HEK293 (cell line): Measurements from ENCODE around the gene IGLL1.

Experiments used
- CTCF ChIA-PET: fragments of 350-600 bp; formaldehyde crosslinking; extraction: SDS; loops from one replicate; lab custom pipeline; 2021; ENCODE audit warnings: antibody characterized with exemption; lab: Yijun Ruan, JAX
- POLR2A ChIA-PET: fragments of 300-600 bp; formaldehyde crosslinking; extraction: SDS; loops from one replicate; lab custom pipeline; 2020; ENCODE audit warnings: antibody characterized with exemption, inconsistent platforms; lab: Yijun Ruan, JAX
- H3K27ac ChIP-seq: fragments of 200-500 bp; sonication (Bioruptor generic); 2 replicates; pipeline ENCODE4 v1.5.1; 2014; ENCODE audit warnings: low read depth, low read length, control low read depth, inconsistent platforms; ENCODE audit errors: extremely low read depth
- H3K36me3 ChIP-seq, 2 experiments: fragments of 200-500 bp in 1 of 2; sonication (Bioruptor generic) in 1 of 2; 1 replicate in 1 of 2; 2 replicates in 1 of 2; pipeline ENCODE4 v1.5.1; 2014 to 2017; ENCODE audit warnings: inconsistent platforms in 2 of 2, low read length in 2 of 2; ENCODE audit not compliant: control insufficient read depth in 2 of 2, insufficient read depth in 1 of 2
- H3K4me1 ChIP-seq: fragments of 200-500 bp; sonication (Bioruptor generic); 2 replicates; pipeline ENCODE4 v1.5.1; 2014; ENCODE audit warnings: mild to moderate bottlenecking, low read length, inconsistent platforms; ENCODE audit not compliant: control insufficient read depth, insufficient read depth
- H3K4me3 ChIP-seq: 2 replicates; pipeline ENCODE4 v1.5.1; 2011; ENCODE audit warnings: low read depth, mild to moderate bottlenecking, control low read depth, low read length, moderate library complexity
- H3K9me3 ChIP-seq: fragments of 200-500 bp; sonication (Bioruptor generic); 2 replicates; pipeline ENCODE4 v1.5.1; 2014; ENCODE audit warnings: low read depth, low read length, inconsistent platforms; ENCODE audit not compliant: control insufficient read depth, insufficient read depth
- GLIS2 ChIP-seq: fragments of 450-650 bp; formaldehyde crosslinking; IDR thresholded peaks from 2 replicates; pipeline ENCODE4 v1.5.1; 2016; ENCODE audit warnings: missing biosample characterization, missing genetic modification characterization
- KLF9 ChIP-seq: fragments of 450-650 bp; formaldehyde crosslinking; IDR thresholded peaks from 2 replicates; pipeline ENCODE4 v1.5.1; 2016; ENCODE audit warnings: missing biosample characterization, missing genetic modification characterization, low read depth
- PRDM2 ChIP-seq: fragments of 450-650 bp; formaldehyde crosslinking; IDR thresholded peaks from 2 replicates; pipeline ENCODE4 v1.5.1; 2016; ENCODE audit warnings: missing biosample characterization, missing genetic modification characterization, borderline replicate concordance
- ZBTB11 ChIP-seq: fragments of 450-650 bp; formaldehyde crosslinking; conservative IDR thresholded peaks from 2 replicates; pipeline ENCODE4 v1.5.1; 2016; ENCODE audit warnings: low read depth, missing biosample characterization, missing genetic modification characterization
- ZBTB20 ChIP-seq: fragments of 450-650 bp; formaldehyde crosslinking; IDR thresholded peaks from 2 replicates; pipeline ENCODE4 v1.5.1; 2016; ENCODE audit warnings: missing biosample characterization, missing genetic modification characterization
- ZNF174 ChIP-seq: fragments of 450-650 bp; formaldehyde crosslinking; IDR thresholded peaks from 2 replicates; pipeline ENCODE4 v1.5.0; 2017; ENCODE audit warnings: missing biosample characterization, mild to moderate bottlenecking, missing genetic modification characterization
- ZNF239 ChIP-seq: fragments of 450-650 bp; formaldehyde crosslinking; IDR thresholded peaks from 2 replicates; pipeline ENCODE4 v1.5.1; 2016; ENCODE audit warnings: missing biosample characterization, missing genetic modification characterization
- ZNF274 ChIP-seq, 2 experiments: fragments of 200-500 bp in 1 of 2; fragments of 450-650 bp in 1 of 2; sonication (Bioruptor generic) in 1 of 2; formaldehyde crosslinking in 1 of 2; IDR thresholded peaks; 2 replicates each; pipeline versions ENCODE4 v1.5.1 to v1.6.1; 2014 to 2016; ENCODE audit warnings: borderline replicate concordance in 1 of 2, inconsistent platforms in 1 of 2, low read length in 1 of 2, missing biosample characterization in 1 of 2, missing genetic modification characterization in 1 of 2
- ZNF302 ChIP-seq: fragments of 450-650 bp; formaldehyde crosslinking; IDR thresholded peaks from 2 replicates; pipeline ENCODE4 v1.5.1; 2016; ENCODE audit warnings: missing biosample characterization, missing genetic modification characterization, low read depth
- ZNF37A ChIP-seq: fragments of 450-650 bp; IDR thresholded peaks from 2 replicates; pipeline ENCODE4 v1.5.1; 2018; ENCODE audit warnings: missing biosample characterization, missing genetic modification characterization
- ZNF449 ChIP-seq: fragments of 450-650 bp; formaldehyde crosslinking; IDR thresholded peaks from 2 replicates; pipeline ENCODE4 v1.5.1; 2017; ENCODE audit warnings: missing biosample characterization, mild to moderate bottlenecking, missing genetic modification characterization, moderate library complexity
- ZNF530 ChIP-seq: fragments of 450-650 bp; formaldehyde crosslinking; IDR thresholded peaks from 2 replicates; pipeline ENCODE4 v1.5.1; 2016; ENCODE audit warnings: low read depth, missing biosample characterization, missing genetic modification characterization
- ZNF621 ChIP-seq: fragments of 450-650 bp; formaldehyde crosslinking; IDR thresholded peaks from 2 replicates; pipeline ENCODE4 v1.5.1; 2017; ENCODE audit warnings: missing biosample characterization, missing genetic modification characterization
- ZNF645 ChIP-seq: fragments of 450-650 bp; formaldehyde crosslinking; IDR thresholded peaks from 2 replicates; pipeline ENCODE4; 2016; ENCODE audit warnings: missing biosample characterization, missing genetic modification characterization
- ZNF704 ChIP-seq: fragments of 450-650 bp; formaldehyde crosslinking; IDR thresholded peaks from 2 replicates; pipeline ENCODE4 v1.5.1; 2016; ENCODE audit warnings: missing biosample characterization, missing genetic modification characterization
- ZNF707 ChIP-seq: fragments of 450-650 bp; formaldehyde crosslinking; IDR thresholded peaks from 2 replicates; pipeline ENCODE4 v1.5.1; 2016; ENCODE audit warnings: missing biosample characterization, missing genetic modification characterization
- ZSCAN23 ChIP-seq: fragments of 450-650 bp; formaldehyde crosslinking; IDR thresholded peaks from 2 replicates; pipeline ENCODE4 v1.5.1; 2016; ENCODE audit warnings: missing biosample characterization, missing genetic modification characterization
- ZSCAN30 ChIP-seq: fragments of 450-650 bp; IDR thresholded peaks from 2 replicates; pipeline ENCODE4 v1.5.1; 2018; ENCODE audit warnings: missing biosample characterization, mild to moderate bottlenecking, missing genetic modification characterization, moderate library complexity
- TF ChIP-seq, protein P1 (sequence below): fragments of 450-650 bp; formaldehyde crosslinking; IDR thresholded peaks from 2 replicates; pipeline ENCODE4 v1.5.1; 2016; ENCODE audit warnings: missing biosample characterization, missing genetic modification characterization

IGLL1 gene

GRCh38 chr22:23530766-23531282, 49.3 kb downstream of the IGLL1 start:
- CTCF ChIA-PET = interaction anchor here (0.6 kb wide), 1 partner anchor 1388 kb away, joined by 5 read pairs; no protein-coding TSS in a partner anchor
- TF ChIP-seq ZNF704 = no peak
- no peak for TF ChIP-seq ZSCAN23 (tag by site-specific recombination)
- TF ChIP-seq ZBTB11 (tag by site-specific recombination) = no peak
- no peak for TF ChIP-seq ZNF174 (tag by site-specific recombination)
- TF ChIP-seq KLF9 (tag by site-specific recombination) = no peak
- TF ChIP-seq ZNF239 (tag by site-specific recombination) = no peak
- TF ChIP-seq, protein P1, sequence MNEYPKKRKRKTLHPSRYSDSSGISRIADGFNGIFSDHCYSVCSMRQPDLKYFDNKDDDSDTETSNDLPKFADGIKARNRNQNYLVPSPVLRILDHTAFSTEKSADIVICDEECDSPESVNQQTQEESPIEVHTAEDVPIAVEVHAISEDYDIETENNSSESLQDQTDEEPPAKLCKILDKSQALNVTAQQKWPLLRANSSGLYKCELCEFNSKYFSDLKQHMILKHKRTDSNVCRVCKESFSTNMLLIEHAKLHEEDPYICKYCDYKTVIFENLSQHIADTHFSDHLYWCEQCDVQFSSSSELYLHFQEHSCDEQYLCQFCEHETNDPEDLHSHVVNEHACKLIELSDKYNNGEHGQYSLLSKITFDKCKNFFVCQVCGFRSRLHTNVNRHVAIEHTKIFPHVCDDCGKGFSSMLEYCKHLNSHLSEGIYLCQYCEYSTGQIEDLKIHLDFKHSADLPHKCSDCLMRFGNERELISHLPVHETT (tag by site-specific recombination) = no peak
- TF ChIP-seq PRDM2 (tag by site-specific recombination) = no peak
- no peak for TF ChIP-seq GLIS2
- TF ChIP-seq ZNF530 = no peak
- no peak for TF ChIP-seq ZNF621 (tag by site-specific recombination)
- TF ChIP-seq ZNF302 (tag by site-specific recombination) = no peak
- TF ChIP-seq ZNF37A (tag by site-specific recombination) = no peak
- TF ChIP-seq, all 188 proteins: peak for 0
- H3K4me1 ChIP-seq = peaks cover 6% of the 10 kb centered on the region; the same call in 1 of the 2 replicates
- no peak overlapping the region for H3K4me3 ChIP-seq
- POLR2A ChIA-PET = no interaction called here
- H3K27ac ChIP-seq = no peak overlapping the region
- H3K36me3 ChIP-seq = no peaks in the 10 kb centered on the region
- no peaks in the 10 kb centered on the region for H3K9me3 ChIP-seq

- Histone ChIP-seq H3K27ac (no peak overlapping the region), H3K36me3 (no peaks in the 10 kb centered on the region), H3K4me3 (no peak overlapping the region), H3K4me1 (0 out of 2 replicates have a peak, but pooled peaks cover 2% of the 10 kb centered on the region), H3K9me3 (no peaks in the 10 kb centered on the region)
- ChIA-PET CTCF (interaction anchor here (0.6 kb wide), 1 partner anchor 1387 kb away, joined by 5 read pairs; no protein-coding TSS in a partner anchor), POLR2A (no interaction called here)
- no peak for TF ChIP-seq ZNF645
- no peak for TF ChIP-seq ZNF274 (IDR thresholded peaks at IDR 0.05; ENCODE audit: low read length)
- TF ChIP-seq ZNF274 (tag by site-specific recombination; IDR thresholded peaks at IDR 0.05; ENCODE audit: borderline replicate concordance) = no peak
- no peak for TF ChIP-seq ZBTB20
- TF ChIP-seq ZNF707 (tag by site-specific recombination) = no peak
- TF ChIP-seq ZNF449 (tag by site-specific recombination) = no peak
- no peak for TF ChIP-seq ZSCAN30 (tag by site-specific recombination)
Observed at GRCh38 chr22:23530106-23530505, 50.0 kb downstream of the IGLL1 start.
